Activated CD4-positive, alpha-beta T cell treated with anti-CD3 and anti-CD28 coated beads, Interleukin-2, Interleukin-4, amounts not matched to agents 100 ng/mL and 50 ng/mL, durations not matched to agents 16 hours and 8 hours (primary cell): ENCODE results near the gene GLOD4.
"Not testable (repeated sequence)": the region's sequence is repeated elsewhere in the genome, so short reads cannot be mapped to it uniquely, and the experiment has no call there.

ENCODE experiments used
- DNase-seq: peaks from one replicate; pipeline ENCODE4 v3.0.0-alpha.2; 2020; ENCODE audit warnings: low spot score

Gene GLOD4

GRCh38 chr17:802481-802880 lies 20.4 kb upstream of the GLOD4 start:
- DNase-seq: no peak

GRCh38 chr17:801660-802059 lies 19.6 kb upstream of the GLOD4 start:
- DNase-seq: no peak

- no peak for DNase-seq
These were observed 18.6 kb upstream of the GLOD4 start for GRCh38 chr17:800446-801242.

DNA sequence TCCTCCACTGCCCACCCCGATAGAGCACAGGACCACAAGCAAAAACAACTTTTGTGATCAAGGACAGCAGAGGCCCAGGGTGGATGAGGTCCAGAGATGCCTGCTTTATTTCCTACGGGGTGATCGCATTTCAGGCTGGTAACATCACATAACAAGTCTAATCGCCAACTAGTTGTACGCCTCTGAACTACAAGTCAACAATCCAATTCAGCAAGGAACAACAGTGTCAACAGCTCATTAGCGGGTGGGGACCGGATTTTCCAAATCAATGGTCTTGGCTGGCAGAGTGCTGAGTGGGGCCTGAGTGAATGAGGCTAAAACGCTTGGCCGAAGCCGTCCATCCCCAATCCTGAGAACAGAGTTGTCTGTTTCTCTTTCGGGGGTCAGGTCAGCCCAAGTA lies 17.2 kb upstream of the GLOD4 start:
- DNase-seq: no peak

- no peak for DNase-seq
These were observed 16.2 kb upstream of the GLOD4 start for GRCh38 chr17:798246-798645.

DNA sequence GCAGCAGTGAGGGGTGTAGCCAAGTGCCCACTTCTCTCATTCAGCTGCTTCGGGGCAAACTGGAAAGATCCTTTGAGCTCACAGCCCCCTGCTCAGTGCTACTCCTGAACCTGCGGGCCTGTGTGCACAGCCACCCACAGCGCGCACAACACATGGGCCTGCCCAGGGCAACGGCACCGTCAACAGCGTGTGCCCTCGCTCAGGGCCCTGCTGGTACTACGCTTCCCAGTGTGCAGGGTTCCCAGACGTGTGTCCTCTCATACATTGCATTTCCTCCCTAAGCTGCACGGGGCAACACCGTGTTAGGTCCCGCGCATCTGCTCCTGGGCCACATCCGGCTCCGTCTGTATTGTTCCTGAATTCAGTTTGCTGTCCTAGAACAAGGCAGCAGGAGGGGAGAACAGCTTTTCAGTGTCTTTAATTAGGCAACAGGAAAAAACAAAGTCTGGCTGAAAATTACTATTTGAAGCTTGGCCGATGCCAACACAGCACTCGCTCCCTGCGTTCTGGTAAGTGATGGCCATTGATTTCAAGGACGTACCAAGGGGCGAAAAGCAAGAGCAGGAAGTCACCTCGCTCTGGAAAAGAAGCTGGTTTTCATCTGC lies 15.3 kb upstream of the GLOD4 start:
- no peak for DNase-seq

- DNase-seq: no peak
These were observed 14.5 kb upstream of the GLOD4 start for GRCh38 chr17:796609-797008.

DNA sequence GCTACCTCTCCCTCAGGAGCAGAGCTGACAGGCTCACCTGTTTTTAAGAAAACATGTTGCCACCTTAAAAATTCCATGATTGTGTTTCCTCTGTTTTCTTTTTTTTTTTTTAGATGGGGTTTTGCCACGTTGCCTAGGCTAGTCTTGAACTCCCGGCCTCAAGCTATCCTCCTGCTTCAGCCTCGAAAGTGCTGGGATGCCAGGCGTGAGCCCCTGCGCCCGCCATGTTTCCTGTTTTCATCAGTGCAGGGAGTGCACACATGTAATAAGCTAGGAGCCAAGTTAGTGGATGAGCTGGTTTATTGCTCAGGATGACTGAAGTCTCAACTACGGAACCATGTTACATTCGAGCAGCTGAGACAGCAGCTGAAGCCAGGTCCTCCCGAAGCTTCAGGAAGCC lies 13.6 kb upstream of the GLOD4 start:
- no peak for DNase-seq

DNA sequence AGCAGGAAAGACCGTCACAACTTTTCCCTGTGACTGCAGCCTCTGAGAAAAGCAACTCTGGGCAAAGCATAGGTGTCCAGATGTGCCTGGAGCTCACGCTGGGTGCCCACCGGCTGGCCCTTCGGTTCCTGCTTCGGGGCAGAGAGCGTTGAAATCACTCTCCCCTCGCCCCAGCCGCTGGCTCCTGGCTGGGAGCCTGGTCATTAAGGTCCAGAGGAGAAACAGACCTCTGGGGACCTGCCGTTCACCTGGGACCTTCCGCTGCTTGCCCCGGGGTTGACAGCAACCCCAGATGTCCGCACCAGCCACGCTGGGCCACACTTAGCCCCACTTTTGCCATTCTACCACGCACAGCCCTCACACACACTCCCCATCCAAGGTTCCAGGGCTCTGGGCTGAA lies 13.2 kb upstream of the GLOD4 start:
- no peak for DNase-seq

DNA sequence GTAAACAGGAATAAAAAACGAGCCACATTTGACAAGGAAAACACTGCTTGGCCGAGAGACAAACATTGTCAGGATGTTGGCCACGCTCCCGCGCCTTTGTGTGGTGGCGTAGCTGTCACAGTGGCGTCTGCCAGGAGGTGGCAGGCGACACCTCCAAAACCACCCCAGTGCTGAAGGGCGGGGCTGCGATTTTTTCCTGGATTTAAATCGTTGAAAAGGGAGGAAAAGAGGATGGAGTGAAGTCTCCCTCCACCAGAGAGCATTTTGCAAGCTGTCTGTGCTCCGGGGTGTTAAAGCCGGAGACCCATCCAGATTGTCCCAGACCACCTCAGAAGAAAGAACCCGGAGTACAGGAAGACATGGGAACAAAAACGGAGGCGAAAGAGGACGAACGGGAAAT lies 12.8 kb upstream of the GLOD4 start:
- DNase-seq: peak; percentile 38

DNA sequence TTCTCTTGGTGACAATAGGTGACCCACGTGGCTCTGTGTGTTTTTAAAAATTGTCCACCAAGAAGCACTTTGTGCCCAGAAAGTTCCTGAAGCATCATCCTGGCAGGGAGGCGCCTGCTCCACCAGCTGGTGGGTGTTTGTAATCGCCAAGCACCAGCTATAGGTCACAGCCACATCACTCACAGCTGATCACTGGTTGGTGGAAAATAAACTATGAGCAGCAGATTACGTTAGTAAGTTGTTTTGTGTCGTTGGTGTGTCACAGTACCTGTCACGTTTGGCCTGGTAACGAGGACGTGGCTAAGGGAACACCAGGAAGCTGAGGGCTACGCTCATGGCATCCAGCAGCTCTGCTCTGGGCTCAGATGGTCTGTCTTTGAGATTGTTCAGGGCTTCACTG lies 10.2 kb upstream of the GLOD4 start:
- no peak for DNase-seq

DNA sequence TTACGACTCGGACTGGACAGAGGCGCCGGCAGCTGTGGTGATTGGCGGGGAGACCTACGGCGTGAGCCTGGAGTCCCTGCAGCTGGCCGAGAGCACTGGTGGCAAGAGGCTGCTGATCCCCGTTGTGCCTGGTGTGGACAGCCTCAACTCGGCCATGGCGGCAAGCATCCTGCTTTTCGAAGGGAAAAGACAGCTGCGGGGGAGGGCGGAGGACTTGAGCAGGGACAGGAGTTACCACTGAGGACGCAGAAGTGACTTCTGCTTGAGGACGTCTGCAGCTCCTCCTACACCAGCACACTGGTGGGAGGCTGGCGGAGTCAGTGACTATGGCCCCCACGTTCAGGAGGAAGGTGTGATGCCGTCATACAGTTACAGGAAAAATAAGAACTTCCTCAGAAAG lies 9.7 kb upstream of the GLOD4 start:
- DNase-seq: no peak

GRCh38 chr17:790874-791247 lies 8.8 kb upstream of the GLOD4 start:
- not testable (repeated sequence) for DNase-seq

GRCh38 chr17:789931-790873 lies 8.1 kb upstream of the GLOD4 start:
- DNase-seq: not testable (repeated sequence)

GRCh38 chr17:789160-789840 lies 7.2 kb upstream of the GLOD4 start:
- DNase-seq: no peak

DNA sequence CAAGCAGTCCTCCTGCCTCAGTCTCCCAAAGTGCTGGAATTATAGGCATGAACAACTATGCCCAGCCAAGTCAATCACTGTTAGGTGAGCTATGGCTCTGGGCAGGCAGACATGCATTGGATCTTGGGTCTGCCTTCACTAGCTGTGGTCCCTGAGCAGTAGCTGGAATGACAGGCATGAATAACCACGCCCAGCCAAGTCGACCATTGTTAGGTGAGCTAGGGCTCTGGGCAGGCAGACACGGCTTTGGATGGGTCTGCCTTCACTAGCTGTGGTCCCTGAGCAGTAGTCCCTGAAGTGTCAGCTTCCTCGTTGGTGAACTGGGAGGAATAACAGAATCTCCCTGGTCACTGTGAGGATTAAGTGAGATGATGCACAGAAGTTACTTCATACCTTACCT lies 6.5 kb upstream of the GLOD4 start:
- DNase-seq: no peak

DNA sequence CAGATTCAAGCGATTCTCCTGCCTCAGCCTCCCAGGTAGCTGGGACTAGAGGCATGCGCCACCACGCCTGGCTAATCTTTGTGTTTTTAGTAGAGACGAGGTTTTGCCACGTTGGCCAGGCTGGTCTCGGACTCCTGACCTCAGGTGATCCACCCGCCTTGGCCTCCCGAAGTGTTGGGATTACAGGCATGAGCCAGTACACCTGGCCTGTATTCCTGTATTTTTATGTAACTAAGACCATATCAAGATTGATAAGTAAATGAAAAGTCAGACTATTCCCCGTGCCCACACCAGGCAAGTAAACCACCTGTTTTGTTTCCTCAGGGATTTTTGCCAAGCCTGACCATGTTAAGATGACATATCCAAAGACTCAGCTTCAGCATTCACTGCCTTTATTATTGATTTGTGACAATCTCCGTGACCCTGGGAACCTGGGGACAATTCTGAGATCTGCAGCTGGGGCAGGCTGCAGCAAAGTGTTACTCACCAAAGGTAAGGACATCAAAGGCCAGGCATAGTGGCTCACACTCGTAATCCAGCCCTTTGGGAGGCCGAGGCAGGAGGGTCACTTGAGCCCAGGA lies 5.7 kb upstream of the GLOD4 start:
- DNase-seq: no peak

DNA sequence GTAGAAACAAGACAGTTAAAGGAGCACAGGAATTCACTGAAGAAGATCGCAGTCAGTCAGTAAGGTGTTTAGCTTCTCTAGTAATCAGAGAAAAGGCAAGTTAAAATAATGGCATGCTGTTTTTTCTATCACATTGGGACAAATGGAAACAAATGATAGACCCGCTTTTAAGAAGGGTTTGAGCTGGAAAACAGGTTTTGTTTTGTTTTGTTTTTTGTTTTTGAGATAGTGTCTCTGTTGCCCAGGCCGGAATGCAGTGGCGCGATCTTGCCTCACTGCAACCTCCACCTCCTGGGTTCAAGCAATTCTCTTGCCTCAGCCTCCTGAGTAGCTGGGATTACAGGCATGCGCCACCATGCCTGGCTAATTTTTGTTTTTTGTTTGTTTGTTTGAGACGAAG lies 3.8 kb upstream of the GLOD4 start:
- DNase-seq: not testable (repeated sequence)

GRCh38 chr17:784143-784542 lies 2.1 kb upstream of the GLOD4 start:
- no peak for DNase-seq

DNA sequence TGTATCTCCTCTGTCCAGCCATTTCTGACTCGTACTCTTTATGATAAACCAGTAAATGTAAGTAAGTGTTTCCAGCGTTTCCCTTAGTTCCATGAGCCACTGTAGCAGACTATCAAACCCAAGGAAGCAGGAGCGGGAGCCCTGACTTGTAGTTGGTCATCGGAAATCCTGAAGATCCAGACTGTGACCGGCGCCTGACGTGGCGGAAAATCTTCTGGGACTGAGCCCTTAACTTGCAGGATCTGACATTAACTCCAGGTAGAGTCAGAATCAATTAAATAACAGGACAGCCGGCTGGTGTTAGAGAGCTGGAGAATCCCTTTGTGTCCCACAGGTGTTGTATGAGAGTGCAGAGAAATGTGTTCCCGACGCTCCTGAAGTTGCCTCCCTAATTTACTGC lies 4.0 kb downstream of the GLOD4 start:
- no peak for DNase-seq

DNA sequence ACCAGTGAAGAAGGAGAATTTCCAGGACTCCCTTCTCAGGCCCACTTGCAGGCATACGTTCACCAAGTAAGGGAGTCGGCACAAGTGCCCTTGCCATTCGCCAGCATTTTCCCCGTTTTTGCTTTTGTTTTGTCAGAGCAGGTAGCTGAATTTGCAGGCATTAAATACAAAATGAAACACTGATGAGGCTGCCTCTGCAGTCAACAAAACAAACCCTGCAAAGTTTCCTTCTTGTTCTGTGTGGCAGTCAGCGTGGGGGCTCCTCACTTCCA lies 7.8 kb downstream of the GLOD4 start:
- DNase-seq: no peak
